Stimulated activated CD4-positive, alpha-beta T cell treated with anti-CD3 and anti-CD28 coated beads, Interleukin-1b, Interleukin-23, amount 100 ng/mL, for 24 hours (primary cell): ENCODE data around the gene CD163L1.
"Not testable (repeated sequence)": the region's sequence is repeated elsewhere in the genome, so short reads cannot be mapped to it uniquely, and the experiment has no call there.

Experiments
- DNase-seq, 4 experiments: peaks; one replicate each; pipeline ENCODE4 v3.0.0-alpha.2; 2020; ENCODE audit warnings: low read depth in 4 of 4, low spot score in 1 of 4

The CD163L1 gene

DNA sequence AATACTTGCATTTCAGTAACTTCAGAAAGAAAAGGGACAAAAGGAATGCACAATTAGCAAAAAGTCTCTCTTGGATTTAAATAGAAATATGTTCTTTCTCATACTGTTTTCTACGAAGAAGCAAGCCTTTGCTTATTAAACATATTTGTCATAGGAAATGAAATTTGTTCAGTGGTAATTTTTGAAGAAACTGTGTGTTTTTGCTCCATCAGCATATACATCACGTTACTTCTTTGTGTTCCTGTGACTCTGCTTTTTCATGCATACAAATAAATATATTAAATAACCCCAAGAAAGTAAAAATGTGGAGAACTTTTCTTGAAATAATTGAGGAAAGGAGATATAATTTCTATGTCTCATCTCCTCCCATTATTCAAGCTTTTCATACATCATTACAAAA lies 39.7 kb downstream of the CD163L1 start:
- no peak for DNase-seq

DNA sequence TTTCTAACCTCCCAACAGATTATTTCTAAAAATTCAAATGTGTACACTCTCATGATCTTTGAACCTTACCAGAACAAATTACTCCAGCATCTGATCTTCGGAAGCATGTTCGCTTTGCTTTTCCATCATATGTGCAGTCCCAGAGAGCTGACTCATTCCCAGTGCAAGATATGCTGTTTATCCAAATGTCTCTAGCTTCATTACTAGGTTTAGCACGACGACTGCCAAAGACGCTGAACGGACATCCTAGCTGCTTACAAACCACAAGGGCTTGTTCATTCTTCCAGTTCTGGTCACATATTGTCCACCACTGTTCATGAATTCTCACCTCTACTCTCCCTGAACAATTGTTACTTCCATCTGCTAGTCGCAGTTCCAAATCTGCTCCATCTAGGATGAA lies 40.5 kb downstream of the CD163L1 start:
- DNase-seq, result no peak

DNA sequence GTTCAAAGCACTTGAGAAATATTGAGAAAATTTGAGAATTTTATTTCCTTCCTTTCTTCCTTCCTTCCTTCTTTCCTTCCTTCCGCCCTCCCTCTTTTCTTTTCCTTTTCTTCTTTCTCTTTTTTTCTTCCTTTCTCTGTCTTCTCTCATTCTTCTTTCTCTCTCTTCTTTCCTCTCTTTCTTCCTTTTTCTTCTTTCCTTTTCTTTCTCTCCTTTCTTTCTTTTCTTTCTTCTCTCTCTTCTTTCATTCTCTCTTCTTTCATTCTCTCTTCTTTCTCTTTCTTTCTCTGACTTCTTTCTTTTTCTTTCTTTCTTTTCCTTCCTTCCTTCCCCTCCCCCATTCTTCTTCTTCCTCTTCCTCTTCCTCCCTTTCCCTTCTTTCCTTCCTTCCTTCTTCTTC lies 44.9 kb downstream of the CD163L1 start:
- no peak for DNase-seq

DNA sequence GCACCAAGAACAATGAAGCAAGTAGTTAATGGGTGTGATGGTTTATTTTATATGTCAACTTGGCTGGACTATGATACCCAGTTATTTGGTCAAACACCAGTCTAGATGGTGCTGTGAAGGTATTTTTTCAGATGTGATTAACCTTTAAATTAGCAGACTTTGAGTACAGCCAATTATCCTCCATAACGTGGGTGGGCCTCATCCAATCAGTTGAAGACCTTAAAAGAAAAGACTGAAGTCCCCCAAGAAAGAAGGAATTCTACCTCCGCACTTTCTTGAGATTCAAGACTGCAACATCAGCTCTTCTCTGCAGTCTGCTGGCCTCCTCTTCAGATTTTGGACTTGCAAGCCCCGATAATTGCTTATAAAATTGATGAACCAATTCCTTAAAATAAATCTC lies 47.5 kb downstream of the CD163L1 start:
- DNase-seq, result no peak

DNA sequence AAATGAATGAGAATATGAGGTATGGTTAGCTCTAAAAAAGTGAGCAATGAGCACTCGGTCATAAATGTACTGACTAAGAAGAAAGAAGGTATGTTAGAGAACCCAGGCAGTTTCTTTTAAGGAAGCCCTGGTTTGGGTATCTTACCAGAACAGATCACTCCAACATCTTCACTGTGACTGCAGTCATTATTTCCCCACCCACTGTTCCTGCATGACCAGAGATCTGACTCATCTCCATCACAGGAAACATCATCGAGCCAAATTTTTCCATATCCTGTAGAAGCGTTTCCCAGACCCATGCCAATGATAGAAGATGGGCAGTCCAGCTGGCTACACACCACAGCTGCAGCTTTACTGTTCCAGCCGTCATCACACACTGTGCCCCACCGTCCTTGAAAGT lies 48.0 kb downstream of the CD163L1 start:
- no peak for DNase-seq

DNA sequence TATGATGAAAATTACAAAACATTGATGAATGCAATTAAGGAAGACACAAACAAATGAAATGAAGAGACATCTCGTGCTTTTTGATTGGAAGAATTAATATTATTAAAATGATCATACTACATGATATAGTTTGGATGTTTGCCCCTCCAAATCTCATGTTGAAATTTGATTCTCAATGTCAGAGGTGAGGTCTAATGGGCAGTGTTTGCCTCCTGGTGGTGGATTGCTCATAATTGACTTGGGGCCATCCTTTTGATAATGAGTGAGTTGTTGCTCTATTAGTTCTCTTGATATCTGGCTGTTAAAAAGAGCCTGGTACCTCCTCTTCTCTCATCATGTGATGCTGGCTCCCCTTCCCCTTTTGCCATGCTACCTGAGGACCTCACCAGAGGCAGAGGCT lies 56.7 kb downstream of the CD163L1 start:
- no peak for DNase-seq

DNA sequence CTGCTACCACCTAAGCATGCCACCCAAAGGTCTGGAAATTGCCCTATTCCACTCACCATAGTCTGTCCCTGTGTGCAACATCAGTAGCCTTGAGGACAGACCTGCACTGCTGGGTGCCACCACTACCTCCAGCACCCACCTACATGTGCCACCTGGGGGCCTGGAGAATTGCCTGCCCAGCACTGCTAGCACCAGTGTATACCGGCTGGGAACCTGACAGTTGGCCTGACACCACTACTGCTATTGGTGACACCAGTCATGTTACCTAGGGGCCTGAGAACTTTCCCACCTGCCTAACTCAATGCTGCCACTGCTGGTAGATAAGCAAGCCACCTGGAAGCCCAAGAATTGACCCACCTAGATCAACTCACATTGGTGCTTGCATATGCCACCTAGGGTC lies 60.8 kb downstream of the CD163L1 start:
- DNase-seq, result no peak

DNA sequence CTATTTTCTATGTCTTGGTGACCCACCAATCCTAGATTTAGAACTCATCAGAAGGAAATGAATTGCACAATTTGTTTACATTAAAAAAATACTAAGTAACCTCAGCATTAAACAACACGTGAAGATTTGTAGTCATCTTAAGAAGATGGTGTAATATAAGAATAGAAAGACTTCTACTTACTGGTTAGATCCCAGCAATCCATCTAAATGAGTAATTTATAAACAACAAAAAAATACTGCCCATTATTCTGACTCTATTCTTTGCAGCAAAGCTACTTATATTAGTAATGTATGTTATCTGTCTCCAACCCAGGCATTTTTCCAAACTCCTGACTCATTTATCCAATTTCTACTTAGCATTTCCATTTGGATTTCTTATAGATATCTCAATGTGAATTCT lies 67.8 kb downstream of the CD163L1 start:
- no peak for DNase-seq

DNA sequence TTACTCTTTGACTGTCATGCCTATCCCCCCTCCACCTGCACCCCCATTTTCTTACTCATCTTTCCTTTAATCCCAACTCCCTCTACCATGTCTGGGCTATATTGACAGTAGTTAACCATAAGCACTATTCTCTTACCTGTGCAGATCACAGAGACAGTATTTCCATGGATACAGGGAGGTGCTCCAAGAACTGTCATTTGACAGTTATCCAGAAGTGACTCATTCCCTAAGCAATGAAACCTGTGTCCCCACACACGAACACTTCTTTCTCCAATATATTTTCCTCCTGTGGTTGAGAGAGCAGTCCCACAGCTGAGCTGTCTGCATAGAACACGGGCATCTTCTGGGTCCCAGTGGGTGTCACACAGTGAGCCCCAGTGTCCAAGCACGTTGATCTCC lies 68.8 kb downstream of the CD163L1 start:
- DNase-seq, result no peak

DNA sequence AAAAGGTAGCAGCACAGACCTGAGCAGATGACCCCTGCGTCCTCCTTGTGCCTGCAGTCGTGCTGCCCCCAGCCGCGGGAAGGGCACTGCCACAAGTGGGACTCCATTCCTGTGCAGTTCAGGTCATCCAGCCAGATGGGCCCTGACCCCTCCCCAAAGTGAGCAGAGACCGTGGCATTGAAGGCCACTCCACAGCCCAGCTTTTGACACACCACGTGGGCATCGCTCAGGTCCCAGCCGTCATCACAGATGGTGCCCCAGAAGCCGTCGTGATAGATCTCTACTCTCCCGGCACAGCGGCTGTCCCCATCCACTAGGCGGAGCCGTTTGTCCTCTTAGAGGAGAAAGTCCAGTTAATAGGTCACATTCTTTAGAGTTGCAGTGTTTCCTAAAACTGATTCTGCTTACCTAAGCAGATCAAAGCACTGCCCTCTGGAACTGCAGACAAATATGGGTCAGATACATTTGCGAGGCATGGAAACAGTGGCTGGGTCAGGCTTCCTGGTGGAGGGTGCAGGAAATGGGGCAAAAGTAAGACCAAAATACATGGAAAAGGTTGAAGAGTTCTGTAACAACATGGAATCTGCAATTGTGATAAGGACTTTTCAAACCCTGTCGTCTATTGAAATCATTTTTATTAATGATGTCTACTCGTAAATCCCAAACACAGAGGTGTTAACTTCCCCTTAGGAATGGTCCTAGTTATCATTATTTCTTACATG lies 69.4 kb downstream of the CD163L1 start:
- no peak for DNase-seq

DNA sequence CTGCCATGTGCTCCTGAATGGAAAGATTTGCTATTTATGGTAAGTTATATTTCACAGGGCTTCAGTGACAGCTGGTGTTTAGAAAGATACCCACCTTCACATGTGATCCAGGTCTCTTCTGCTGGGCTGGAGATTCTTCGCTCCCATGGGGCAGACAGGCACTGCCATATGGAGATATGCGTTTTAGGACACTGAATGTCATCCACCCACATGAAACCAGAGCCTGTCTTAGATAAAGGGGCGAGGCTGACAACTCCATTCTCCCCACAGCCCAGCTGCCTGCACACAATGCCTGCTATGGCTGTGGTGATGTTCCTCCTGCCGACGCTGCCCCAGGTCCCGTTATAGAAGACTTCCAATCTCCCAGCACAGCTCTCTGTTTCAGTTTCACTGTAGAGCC lies 70.7 kb downstream of the CD163L1 start:
- no peak for DNase-seq

DNA sequence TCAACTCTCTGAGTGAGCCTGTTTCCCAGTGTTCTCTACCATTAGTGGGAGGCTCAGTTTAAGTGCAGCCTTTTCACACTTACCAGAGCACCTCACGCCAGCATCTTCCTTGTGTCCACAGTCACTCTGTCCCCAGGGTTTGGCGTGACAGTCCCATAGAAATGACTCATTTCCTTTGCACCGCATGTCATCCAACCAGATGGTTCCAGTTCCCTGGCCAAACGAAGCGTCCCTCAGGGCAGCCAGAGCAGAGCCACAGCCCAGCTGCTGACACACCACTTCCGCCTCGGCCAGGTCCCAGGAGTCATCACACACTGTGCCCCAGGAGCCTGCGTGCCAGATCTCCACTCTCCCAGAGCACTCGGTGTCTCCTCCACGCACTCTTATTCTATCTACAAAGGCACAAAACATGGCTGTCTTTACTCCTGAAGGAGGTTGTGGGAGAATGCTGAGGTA lies 74.7 kb downstream of the CD163L1 start:
- DNase-seq, result no peak

DNA sequence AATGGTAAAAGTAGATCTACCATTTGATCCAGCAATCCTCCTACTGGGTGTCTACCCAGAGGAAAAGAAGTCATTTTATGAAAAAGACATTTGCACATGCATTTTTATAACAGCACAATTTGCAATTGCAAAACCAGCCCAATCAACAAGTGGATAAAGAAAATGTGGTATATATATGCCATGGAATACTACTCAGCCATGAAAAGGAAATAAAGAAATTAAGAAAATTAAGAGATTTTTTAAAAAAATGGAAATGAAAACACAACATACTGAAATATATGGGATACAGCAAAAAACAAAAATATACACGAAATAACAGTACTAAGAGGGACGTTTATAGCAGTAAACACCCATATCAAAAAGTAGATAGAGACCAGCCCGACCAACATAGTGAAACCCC lies 81.2 kb downstream of the CD163L1 start:
- no peak for DNase-seq

DNA sequence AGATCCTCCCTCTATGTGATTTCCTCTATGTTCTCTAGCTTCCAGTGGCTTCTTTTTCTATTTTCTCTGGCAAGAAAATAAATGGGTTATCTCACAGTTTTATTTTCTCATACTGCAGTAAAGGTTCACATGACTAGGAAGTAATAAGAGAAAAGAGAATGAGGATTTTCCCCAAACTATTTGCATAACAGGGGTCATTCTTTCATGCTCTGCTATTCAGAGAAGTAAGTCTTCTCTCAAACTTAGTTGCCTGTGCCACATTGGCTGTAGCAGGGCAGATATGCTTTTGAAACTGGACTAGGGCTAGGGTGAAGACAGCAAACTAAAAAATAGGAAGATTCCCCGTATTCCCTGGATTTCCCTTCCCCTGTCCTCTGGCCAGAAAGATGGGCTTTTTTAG lies 82.7 kb downstream of the CD163L1 start:
- DNase-seq, result no peak

DNA sequence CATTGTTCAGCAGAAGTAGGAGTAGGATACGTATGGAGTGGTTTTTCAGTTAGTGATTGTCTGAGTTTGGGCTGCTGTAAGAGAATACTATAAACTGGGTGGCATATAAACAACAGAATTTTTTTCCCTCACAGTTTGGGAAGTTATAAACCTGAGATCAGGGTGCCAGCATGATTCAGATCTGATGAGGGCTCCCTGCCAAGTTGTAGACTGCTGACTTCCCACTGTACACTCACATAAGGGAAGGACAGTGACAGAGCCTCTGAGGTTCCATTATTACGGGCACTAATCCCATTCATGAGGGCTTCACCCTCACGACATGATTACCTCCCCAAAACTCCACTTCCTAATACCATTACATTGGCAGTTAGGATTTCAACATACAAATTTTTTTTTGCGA lies 89.4 kb downstream of the CD163L1 start:
- no peak for DNase-seq

DNA sequence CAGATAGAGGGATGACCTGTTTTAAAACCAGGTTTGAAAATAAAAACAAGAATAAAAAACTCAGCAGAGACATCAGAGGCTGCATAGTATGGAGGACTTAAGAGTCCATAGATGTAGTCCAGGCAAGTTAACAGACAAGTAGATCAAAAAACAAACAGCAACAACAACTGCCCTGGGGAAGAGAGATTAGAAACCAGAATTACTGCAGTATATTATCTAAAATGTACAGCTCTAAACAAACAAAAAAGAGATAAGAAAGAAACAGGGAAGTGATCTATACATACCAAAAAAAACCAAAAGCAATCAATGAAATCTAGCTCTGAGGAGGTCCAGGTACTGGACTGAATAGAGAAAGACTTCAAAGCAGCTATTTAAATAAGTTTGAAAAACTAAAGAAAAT lies 91.3 kb downstream of the CD163L1 start:
- DNase-seq, result no peak

DNA sequence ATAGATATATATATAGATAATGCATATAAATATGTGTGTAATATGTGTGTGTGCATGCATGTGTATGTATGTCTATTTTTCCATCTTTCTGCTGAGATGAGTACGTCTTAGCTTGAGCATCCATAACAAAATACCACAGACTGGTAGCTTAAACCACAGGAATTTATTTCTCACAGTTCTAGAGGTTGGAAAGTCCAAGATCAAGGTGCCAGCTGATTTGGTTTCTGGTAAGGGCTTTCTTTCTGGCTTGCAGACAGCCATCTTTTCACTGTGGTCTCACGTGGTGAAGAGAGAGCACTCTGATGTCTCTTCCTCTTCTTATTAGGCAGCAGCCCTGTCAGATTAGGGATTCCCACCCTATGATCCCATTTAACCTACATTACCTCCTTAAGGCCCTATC lies 92.8 kb downstream of the CD163L1 start:
- DNase-seq, result no peak

DNA sequence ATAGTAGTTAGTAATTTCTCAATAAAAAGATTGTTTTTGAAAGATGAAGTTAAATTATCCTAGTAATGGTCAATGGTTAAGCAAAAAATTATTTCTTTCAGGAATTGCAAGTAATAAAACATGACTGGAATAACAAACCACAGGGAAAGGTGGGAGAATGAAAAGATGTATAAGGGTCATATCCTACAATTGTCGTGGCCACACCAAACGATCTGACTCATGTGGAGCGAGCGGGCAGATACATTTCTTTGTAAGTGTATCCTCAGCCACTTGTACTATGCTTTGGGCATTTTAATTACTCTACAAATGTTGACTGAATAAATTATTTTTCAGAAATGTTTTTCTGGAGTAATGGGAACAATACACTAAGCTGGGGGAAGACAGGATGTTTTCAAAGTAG lies 94.5 kb downstream of the CD163L1 start:
- no peak for DNase-seq

DNA sequence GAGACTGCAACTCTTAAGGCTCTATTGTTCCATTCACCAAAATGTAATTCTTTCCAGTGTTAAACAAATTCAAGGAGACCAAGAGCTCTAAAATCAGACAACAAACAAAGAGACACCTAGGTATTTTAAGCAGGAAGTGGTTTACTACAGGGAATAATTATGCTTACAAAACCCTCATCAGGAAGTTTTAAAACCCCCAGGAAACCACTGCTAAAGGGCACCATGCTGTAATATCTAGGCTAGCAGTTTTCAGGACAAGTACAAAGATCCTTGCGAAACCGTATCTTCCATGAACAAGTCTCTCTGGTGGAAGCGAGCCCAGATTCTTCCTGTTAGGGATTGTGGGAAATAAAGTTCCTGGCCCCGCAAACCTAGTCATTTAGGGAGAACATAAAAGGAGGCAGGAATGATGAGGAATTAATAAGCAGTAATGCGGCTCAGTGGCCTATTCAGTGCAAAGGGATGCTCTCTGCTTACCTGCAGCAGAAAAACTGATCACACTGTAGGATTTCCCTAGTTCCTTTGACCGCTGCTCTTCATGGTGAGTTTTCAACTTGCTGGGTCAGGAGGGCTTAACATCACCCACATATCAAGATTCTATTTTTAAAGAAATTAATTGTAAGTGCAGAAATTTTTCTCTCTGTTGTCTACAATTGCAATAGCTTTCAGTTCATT lies 97.3 kb downstream of the CD163L1 start:
- DNase-seq, result no peak

DNA sequence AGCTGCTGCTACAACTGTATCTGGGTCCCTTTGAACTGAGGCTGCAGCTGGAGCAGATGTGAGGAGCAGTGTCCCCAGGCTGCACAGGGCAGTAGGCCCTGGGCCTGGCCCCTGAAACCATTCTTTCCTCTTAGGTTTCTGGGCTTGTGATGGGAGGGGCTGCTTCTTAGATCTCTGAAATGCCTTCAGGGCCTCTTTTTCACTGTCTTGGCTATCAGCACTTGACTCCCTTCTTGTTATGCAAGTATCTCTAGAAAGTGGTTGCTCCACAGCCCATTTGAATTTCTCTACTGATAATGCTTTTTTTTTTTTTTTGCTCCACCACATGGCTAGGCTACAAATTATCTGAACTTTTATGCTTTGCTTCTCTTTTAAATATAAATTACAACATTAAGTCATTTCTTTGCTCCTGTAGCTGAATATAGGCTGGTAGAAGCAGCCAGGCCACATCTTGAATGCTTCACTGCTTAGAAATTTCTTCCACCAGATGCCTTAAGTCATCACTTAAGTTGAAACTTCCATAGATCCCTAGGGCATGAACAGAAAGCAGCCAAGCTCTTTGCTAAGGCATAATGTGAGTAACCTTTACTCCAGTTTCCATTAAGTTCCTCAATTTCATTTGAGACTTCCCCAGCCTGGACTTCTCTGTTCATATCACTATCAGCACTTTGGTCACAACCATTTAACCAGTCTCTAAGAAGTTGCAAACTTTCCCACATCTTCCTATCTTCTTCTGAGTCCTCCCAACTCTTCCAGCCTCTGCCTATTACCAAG lies 98.9 kb downstream of the CD163L1 start:
- no peak for DNase-seq

DNA sequence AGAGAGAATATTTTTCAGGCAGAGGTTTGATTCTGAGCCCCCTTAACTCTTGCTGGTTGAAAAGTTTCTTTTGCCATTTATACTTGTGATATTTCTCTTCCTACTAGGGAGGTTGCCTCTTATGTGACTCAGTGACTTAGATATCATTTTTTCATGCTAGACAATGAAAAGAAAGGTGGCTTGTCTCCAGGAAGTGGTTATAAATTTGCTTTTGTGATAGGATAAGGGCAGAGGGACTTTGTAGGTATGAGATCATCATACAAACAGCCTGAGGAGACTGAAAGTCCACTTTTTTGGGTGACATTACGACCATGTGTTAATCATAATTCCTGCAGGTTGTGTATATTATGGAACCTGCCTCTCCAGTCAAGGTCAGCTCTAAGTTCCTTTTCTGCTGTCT lies 104.3 kb downstream of the CD163L1 start:
- no peak for DNase-seq

DNA sequence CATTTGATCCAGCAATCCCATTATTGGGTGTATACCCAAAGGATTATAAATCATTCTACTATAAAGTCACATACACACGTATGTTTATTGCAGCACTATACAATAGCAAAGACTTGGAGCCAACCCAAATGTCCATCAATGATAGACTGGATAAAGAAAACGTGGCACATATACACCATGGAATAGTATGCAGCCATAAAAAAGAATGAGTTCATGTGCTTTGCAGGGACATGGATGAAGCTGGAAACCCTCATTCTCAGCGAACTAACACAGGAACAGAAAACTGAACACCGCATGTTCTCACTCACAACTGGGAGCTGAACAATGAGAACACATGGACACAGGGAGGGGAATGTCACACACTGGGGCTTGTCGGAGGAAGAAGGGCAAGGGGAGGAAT lies 106.2 kb downstream of the CD163L1 start:
- DNase-seq, result not testable (repeated sequence)
